ENCODE results near the gene SERPINA4. TPM values are rescaled to one million over a fixed set of nuclear protein-coding genes. Genes with fewer than 3 reads are reported as not detected.

Gene SERPINA4
- total and polyA plus RNA-seq, 8 donors, result 51.5 to 119 (median 64.4) TPM

DNA sequence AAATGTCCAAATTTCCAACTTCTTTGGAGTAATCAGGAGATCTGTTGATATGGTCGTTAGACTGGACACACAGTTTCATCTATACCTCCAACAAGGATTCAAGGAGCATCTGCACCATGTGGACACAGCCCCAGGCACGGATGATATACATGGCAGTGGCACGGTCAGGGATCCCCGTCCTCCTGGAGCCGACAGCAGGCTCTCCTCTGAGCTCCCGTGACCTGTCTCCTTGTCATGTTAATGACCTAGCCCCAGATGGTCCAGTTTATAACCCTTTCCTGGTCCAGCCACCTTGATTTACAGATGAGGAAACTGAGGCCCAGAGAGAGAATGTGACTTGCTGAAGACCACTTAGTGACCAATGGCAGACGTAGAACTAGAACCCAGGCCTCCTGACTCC, 16.5 kb upstream of the SERPINA4 start:
- intact Hi-C loops (cut with DNase I), result loop anchor here in 1 of 3 donors (10.0 kb wide), 1 partner anchor 100 kb away; no protein-coding TSS in a partner anchor
- no peak for FAIRE-seq

DNA sequence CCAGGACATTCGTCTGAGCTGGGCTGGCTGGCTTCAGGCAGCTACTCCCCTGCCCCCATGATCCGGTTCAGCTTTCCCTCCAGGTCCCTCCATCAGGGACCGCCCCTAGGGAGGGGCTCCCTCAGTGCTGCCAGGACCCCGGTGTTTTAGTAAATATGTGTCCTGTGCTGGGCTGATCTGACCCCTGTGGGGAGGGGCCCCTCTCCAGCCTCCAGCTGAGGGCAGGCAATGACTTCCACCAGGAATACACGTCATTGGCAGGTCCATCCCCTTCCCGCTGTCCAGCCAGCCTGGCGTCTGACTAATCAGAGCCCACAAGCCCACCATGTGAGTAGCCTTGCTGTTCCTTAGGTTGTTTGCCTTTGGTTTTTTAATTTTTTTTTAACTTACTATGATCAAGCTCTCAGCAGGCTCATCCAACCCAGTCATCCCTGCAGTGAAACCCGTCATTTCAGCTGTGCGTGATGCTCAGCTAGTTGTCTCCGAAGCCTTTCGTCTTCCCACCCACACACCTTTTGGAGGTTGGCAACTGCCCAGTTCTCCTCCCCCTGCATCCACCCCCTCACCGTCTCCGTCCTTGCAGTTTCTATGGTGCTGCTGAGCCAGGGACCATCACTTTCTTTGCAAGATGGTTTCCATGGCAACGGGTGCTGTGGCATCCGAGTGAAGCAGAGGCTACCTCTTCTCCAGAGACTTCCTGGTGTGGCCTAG, 16.0 kb upstream of the SERPINA4 start:
- DNase-seq (no peak), FAIRE-seq (no peak), ATAC-seq (no peak)
- H3K4me3 ChIP-seq, result no peak overlapping the region
- H3K27ac ChIP-seq, result no peak overlapping the region
- H3K36me3 ChIP-seq, result no peaks in the 10 kb centered on the region
- intact Hi-C loops (cut with DNase I), result loop anchor here in 1 of 3 donors (10.0 kb wide), 1 partner anchor 100 kb away; no protein-coding TSS in a partner anchor
- WGBS, 2 donors, result 81 to 84% methylated on average over 15 of the region's 15 CpGs
- TF ChIP-seq, protein P1, sequence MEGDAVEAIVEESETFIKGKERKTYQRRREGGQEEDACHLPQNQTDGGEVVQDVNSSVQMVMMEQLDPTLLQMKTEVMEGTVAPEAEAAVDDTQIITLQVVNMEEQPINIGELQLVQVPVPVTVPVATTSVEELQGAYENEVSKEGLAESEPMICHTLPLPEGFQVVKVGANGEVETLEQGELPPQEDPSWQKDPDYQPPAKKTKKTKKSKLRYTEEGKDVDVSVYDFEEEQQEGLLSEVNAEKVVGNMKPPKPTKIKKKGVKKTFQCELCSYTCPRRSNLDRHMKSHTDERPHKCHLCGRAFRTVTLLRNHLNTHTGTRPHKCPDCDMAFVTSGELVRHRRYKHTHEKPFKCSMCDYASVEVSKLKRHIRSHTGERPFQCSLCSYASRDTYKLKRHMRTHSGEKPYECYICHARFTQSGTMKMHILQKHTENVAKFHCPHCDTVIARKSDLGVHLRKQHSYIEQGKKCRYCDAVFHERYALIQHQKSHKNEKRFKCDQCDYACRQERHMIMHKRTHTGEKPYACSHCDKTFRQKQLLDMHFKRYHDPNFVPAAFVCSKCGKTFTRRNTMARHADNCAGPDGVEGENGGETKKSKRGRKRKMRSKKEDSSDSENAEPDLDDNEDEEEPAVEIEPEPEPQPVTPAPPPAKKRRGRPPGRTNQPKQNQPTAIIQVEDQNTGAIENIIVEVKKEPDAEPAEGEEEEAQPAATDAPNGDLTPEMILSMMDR (IDR thresholded peaks at IDR 0.05), result no peak
- H3K27me3 ChIP-seq, result no peaks in the 10 kb centered on the region
- peaks cover 0 to 1% (median 0%) of the 10 kb centered on the region in 3 donors for H3K4me1 ChIP-seq
- H3K9me3 ChIP-seq, result no peaks in the 10 kb centered on the region

More for the DNA sequence above, 16.5 kb upstream of the SERPINA4 start:
- TF ChIP-seq, protein P1 (IDR thresholded peaks at IDR 0.05), result no peak
- Histone ChIP-seq H3K36me3 (no peaks in the 10 kb centered on the region), H3K27me3 (no peaks in the 10 kb centered on the region), H3K4me3 (no peak overlapping the region), H3K27ac (no peak overlapping the region), H3K4me1 (peaks cover 0 to 3% (median 0%) of the 10 kb centered on the region in 3 donors), H3K9me3 (no peaks in the 10 kb centered on the region)
- WGBS, 2 donors, result 81 to 87% methylated on average over 7 of the region's 7 CpGs
- no peak for ATAC-seq
- no peak for DNase-seq

DNA sequence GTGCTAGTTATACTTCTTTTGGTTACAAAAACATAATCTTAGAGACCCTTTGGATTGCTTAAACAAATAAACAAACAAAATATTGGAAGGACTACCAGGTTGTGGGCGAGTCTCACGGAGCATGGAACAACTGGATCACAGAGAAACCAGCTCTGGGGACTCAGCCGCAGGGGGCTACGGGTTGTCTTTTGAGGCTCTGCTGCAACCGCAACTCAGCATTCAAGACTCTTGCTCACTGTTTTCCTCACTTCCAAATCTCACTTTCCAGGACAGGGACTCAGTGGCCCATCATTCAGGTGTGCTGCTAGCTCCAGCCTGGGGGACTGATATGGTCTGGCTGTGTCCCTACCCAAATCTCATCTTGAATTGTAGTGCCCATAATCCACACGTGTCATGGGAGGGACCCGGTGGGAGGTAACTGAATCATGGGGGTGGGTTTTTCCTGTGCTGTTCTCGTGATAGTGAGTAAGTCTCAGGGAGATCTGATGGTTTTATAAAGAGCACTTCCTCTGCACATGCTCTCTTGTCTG, 14.0 kb upstream of the SERPINA4 start:
- no peak for ATAC-seq
- WGBS, 2 donors, result 92 to 95% methylated on average over 8 of the region's 8 CpGs
- Histone ChIP-seq H3K4me3 (no peak overlapping the region), H3K27me3 (no peaks in the 10 kb centered on the region), H3K27ac (no peak overlapping the region), H3K9me3 (no peaks in the 10 kb centered on the region), H3K4me1 (no peaks in the 10 kb centered on the region), H3K36me3 (no peaks in the 10 kb centered on the region)
- TF ChIP-seq, protein P1 (IDR thresholded peaks at IDR 0.05), result no peak
- intact Hi-C loops (cut with DNase I), result loop anchor here in 1 of 3 donors (10.0 kb wide), 1 partner anchor 102 kb away; no protein-coding TSS in a partner anchor
- no peak for FAIRE-seq
- DNase-seq, result no peak

DNA sequence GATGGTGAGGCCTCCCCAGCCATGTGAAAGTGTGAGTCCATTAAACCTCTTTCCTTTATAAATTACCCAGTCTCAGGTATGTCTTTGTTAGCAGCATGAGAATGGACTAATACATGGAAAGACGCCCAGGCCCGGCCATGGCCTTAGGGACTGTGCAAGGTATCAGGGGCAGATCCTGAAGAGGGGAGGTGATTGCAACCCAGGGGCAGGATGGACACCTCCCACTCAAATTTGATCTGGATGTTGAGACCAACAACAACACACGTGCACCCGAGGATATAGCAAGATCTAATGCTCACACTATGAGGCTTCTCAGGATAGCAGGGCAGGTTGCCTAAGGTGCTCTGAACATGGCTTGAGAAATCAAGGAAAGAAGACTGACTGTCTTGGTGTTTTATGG, 13.5 kb upstream of the SERPINA4 start:
- Histone ChIP-seq H3K27ac (no peak overlapping the region), H3K27me3 (no peaks in the 10 kb centered on the region), H3K9me3 (no peaks in the 10 kb centered on the region), H3K4me1 (no peaks in the 10 kb centered on the region), H3K4me3 (no peak overlapping the region), H3K36me3 (no peaks in the 10 kb centered on the region)
- ATAC-seq (no peak), DNase-seq (no peak), FAIRE-seq (no peak)
- intact Hi-C loops (cut with DNase I), result loop anchor here in 1 of 3 donors (10.0 kb wide), 1 partner anchor 103 kb away; no protein-coding TSS in a partner anchor
- WGBS, 2 donors, result 61 to 84% methylated on average over 4 of the region's 4 CpGs
- TF ChIP-seq, protein P1 (IDR thresholded peaks at IDR 0.05), result no peak
